ENCODE data around the gene SOX8. TPM values are rescaled to one million over a fixed set of nuclear protein-coding genes. Genes with fewer than 3 reads are reported as not detected.

Gene SOX8
- total RNA-seq, 4 donors from 2014 or later, result 0.10 to 0.91 (median 0.33) TPM

DNA sequence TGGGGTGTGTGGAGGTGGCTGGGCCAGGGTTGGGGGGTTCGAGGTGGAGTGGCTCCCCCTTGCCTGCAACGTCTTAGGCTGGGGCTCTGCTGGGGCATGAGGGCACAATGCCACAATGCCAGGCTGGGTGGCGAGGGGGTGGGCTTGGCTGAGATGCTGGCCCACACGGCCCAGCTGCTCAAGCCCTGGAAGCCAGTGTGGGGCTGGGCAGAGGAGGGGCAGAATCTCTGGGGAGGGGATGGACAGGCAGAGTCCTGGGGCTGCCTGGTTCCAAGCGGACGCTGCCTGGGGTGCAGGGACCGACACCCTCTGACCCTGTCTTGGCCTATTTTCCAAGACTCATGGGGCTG lies 53.5 kb downstream of the SOX8 start:
- DNase-seq (no peak), ATAC-seq (no peak)
- Histone ChIP-seq H3K4me1 (no peaks in the 10 kb centered on the region), H3K27me3 (peaks cover 28 to 65% (median 38%) of the 10 kb centered on the region in 3 donors), H3K27ac (no peak overlapping the region), H3K4me3 (no peak overlapping the region), H3K36me3 (no peaks in the 10 kb centered on the region), H3K9me3 (no peaks in the 10 kb centered on the region)
- TF ChIP-seq POLR2A (IDR thresholded peaks at IDR 0.05), result no peak
- TF ChIP-seq, protein P1, sequence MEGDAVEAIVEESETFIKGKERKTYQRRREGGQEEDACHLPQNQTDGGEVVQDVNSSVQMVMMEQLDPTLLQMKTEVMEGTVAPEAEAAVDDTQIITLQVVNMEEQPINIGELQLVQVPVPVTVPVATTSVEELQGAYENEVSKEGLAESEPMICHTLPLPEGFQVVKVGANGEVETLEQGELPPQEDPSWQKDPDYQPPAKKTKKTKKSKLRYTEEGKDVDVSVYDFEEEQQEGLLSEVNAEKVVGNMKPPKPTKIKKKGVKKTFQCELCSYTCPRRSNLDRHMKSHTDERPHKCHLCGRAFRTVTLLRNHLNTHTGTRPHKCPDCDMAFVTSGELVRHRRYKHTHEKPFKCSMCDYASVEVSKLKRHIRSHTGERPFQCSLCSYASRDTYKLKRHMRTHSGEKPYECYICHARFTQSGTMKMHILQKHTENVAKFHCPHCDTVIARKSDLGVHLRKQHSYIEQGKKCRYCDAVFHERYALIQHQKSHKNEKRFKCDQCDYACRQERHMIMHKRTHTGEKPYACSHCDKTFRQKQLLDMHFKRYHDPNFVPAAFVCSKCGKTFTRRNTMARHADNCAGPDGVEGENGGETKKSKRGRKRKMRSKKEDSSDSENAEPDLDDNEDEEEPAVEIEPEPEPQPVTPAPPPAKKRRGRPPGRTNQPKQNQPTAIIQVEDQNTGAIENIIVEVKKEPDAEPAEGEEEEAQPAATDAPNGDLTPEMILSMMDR (IDR thresholded peaks at IDR 0.05 in 4 of 5, conservative IDR thresholded peaks at IDR 0.05 in 1 of 5), result no peak
- in situ Hi-C loops (cut with MboI; ENCODE audit: low sequenced_read_pairs in 4 of 4) (no loop called here), intact Hi-C loops (cut with DNase I; ENCODE audit: low total_unique reads) (no loop called here)

DNA sequence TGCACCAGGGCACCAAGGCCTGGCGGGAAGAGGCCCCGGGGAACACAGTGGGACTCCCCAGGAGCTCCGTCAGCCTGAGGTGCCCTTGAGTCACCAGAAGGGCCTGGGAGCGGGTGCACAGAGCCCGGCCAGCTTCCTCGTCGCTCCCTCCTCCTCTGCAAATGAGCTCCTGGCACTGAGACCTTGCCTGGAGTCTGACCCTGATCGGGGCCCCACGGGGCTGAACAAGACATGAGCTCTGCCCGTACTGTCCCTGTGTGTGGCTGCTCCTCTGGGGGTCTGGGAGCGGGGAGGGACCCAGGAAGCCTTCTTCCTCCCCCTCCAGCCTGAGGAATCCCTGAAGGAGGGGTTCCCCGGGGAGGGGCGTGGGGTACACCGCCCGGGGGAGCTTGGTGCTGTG lies 54.6 kb downstream of the SOX8 start:
- Histone ChIP-seq H3K4me1 (no peaks in the 10 kb centered on the region), H3K4me3 (no peak overlapping the region), H3K36me3 (no peaks in the 10 kb centered on the region), H3K9me3 (no peaks in the 10 kb centered on the region), H3K27ac (no peak overlapping the region), H3K27me3 (peaks cover 23 to 54% (median 31%) of the 10 kb centered on the region in 3 donors)
- intact Hi-C loops (cut with DNase I; ENCODE audit: low total_unique reads), result no loop called here
- DNase-seq, result no peak
- TF ChIP-seq POLR2A (IDR thresholded peaks at IDR 0.05), result no peak
- TF ChIP-seq, protein P1 (IDR thresholded peaks at IDR 0.05 in 4 of 5, conservative IDR thresholded peaks at IDR 0.05 in 1 of 5), result no peak
- in situ Hi-C loops (cut with MboI; ENCODE audit: low sequenced_read_pairs in 4 of 4), result no loop called here
- ATAC-seq, result no peak

Other genes starting within 250 kb of the SOX8 start
- 10 to 100 TPM; 16.1 to 48.5 (median 21.6) TPM for gene CIAO3, start 240.8 kb upstream of the SOX8 start, total RNA-seq
- not detected for gene MSLN, start 221.0 kb upstream of the SOX8 start, total RNA-seq
- 10 to 100 TPM in 2 of 4 donors, 1 to 10 TPM in 2; 7.8 to 23.8 (median 15.2) TPM for gene RPUSD1, start 193.4 kb upstream of the SOX8 start, total RNA-seq
- 1 to 10 TPM in 2 of 4 donors, under 1 TPM in 2; 0.44 to 5.8 (median 3.1) TPM for gene CHTF18, start 193.2 kb upstream of the SOX8 start, total RNA-seq
- gene GNG13, start 181.0 kb upstream of the SOX8 start, total RNA-seq, result not detected
- 10 to 100 TPM in 2 of 4 donors, 1 to 10 TPM in 2; 7.7 to 15.8 (median 10.2) TPM for gene LMF1, start 10.8 kb upstream of the SOX8 start, total RNA-seq
- gene SSTR5, start 91.0 kb downstream of the SOX8 start, total RNA-seq, result 1 to 10 TPM in 1 of 4 donors, under 1 TPM in 2, not detected in 1; 0.24 to 1.3 (median 0.33) TPM
- gene C1QTNF8, start 114.5 kb downstream of the SOX8 start, total RNA-seq, result not detected
- gene CACNA1H, start 171.3 kb downstream of the SOX8 start, total RNA-seq, result 10 to 100 TPM in 1 of 4 donors, 1 to 10 TPM in 3; 3.7 to 12.8 (median 4.5) TPM
- gene TPSG1, start 243.5 kb downstream of the SOX8 start, total RNA-seq, result under 1 TPM in 1 of 4 donors, not detected in 3; 0.29 TPM
- 10 to 100 TPM in 2 of 4 donors, 1 to 10 TPM in 2; 3.7 to 14.3 (median 9.5) TPM for gene TPSB2, start 248.4 kb downstream of the SOX8 start, total RNA-seq

All from gastrocnemius medialis (tissue), 4 donors.